DOHH2 (cell line): ENCODE data around the gene GNAS-AS1.

Experiments used
- H3F3A ChIP-seq: fragments of 200-600 bp; sonication (generic), shearing (Covaris generic); 2 replicates; pipeline ENCODE4 v1.6.0; 2016; ENCODE audit warnings: antibody characterized with exemption, mild to moderate bottlenecking; ENCODE audit not compliant: control insufficient read depth, insufficient read depth
- H3K27ac ChIP-seq: fragments of 200-600 bp; sonication (generic); 2 replicates; pipeline ENCODE4 v1.5.1; 2014; ENCODE audit warnings: low read depth, mild to moderate bottlenecking, low read length, moderate library complexity
- H3K27me3 ChIP-seq: fragments of 200-600 bp; sonication (generic); 2 replicates; pipeline ENCODE4 v1.6.1; 2014; ENCODE audit warnings: mild to moderate bottlenecking, low read length, mixed read lengths; ENCODE audit not compliant: control insufficient read depth
- H3K36me3 ChIP-seq: fragments of 200-600 bp; sonication (generic); 2 replicates; pipeline ENCODE4 v1.6.1; 2014; ENCODE audit warnings: mild to moderate bottlenecking, low read length, moderate library complexity, mixed read lengths; ENCODE audit not compliant: control insufficient read depth
- H3K4me1 ChIP-seq: fragments of 200-600 bp; sonication (generic); 2 replicates; pipeline ENCODE4 v1.6.1; 2014; ENCODE audit warnings: mild to moderate bottlenecking, low read length, mixed read lengths; ENCODE audit not compliant: control insufficient read depth
- H3K4me2 ChIP-seq: fragments of 200-600 bp; sonication (generic); 2 replicates; pipeline ENCODE4 v1.6.0; 2014; ENCODE audit warnings: mild to moderate bottlenecking, low read length, moderate library complexity
- H3K4me3 ChIP-seq: fragments of 200-600 bp; sonication (generic); 2 replicates; pipeline ENCODE4 v1.5.1; 2014; ENCODE audit warnings: mild to moderate bottlenecking, low read length, mixed read lengths
- H3K79me2 ChIP-seq: fragments of 200-600 bp; sonication (generic); 2 replicates; pipeline ENCODE4 v1.6.1; 2014; ENCODE audit warnings: mild to moderate bottlenecking, low read length, mixed read lengths; ENCODE audit not compliant: control insufficient read depth
- H3K9me2 ChIP-seq: fragments of 200-600 bp; sonication (generic); replicated peaks from 2 replicates; pipeline ENCODE4 v1.6.1; 2014; ENCODE audit warnings: mild to moderate bottlenecking, low read length, mixed read lengths; ENCODE audit not compliant: control insufficient read depth
- H3K9me3 ChIP-seq: fragments of 200-600 bp; sonication (generic); 2 replicates; pipeline ENCODE4 v1.6.1; 2014; ENCODE audit warnings: antibody characterized with exemption, low read length, mixed read lengths; ENCODE audit not compliant: control insufficient read depth, insufficient read depth
- H4K20me1 ChIP-seq: fragments of 200-600 bp; sonication (generic); 2 replicates; pipeline ENCODE4 v1.6.0; 2014; ENCODE audit warnings: low read depth, mild to moderate bottlenecking, antibody characterized with exemption, low read length, moderate library complexity; ENCODE audit not compliant: control insufficient read depth, insufficient read depth
- EZH2phosphoT487 ChIP-seq: fragments of 200-600 bp; sonication (generic); IDR thresholded peaks from 2 replicates; pipeline ENCODE4 v1.6.1; 2017; ENCODE audit warnings: borderline replicate concordance, mild to moderate bottlenecking, antibody characterized with exemption, low read length, moderate library complexity, mixed read lengths
- TF ChIP-seq, protein P1 (sequence below): fragments of 200-600 bp; sonication (generic); IDR thresholded peaks from one replicate; pipeline ENCODE4 v1.5.1; 2014; ENCODE audit warnings: antibody characterized with exemption, mild to moderate bottlenecking, low read depth, low read length; ENCODE audit not compliant: poor library complexity, severe bottlenecking

The GNAS-AS1 gene

DNA sequence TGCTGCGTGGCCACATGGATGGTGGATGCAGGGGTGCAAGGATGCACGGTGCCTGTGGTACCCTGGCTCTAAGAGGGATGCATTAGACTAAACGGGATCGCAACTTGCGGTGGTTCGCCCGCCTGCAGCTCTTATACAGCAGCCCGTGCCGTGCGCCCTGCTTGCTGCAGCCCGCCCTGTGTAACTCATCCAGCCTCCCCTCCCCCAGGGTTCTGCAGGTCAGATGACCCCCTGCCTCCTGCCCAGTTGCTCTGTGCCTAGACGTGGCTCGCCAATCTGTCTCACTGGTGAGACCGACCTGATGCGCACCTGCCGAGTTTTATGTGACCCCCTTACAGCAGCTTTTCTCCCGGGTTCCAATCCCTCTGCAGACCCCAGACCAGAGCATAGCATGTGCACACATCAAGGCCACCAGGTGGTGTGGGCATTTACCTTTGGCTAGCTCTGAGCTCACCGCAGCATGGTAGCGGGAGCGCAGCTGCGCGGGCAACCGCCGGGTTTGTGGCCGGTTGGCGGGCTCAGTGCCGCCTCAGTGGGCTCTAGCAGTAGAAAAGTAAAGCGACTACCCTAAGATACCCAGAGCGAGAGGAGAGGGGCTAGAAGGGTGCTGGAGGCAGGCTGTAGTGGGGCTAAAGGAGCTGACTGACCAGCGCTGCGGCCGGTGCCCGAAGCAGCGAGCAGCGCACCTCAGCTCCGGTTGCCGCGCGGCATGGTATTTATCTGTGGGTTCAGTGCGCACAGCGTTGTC, 693 bp upstream of the GNAS-AS1 start:
- Histone ChIP-seq H3K4me1 (peaks cover 21% of the 10 kb centered on the region), H3K27ac (no peak overlapping the region), H3K9me2 (no peaks in the 10 kb centered on the region), H3K27me3 (peaks cover 25% of the 10 kb centered on the region), H3K36me3 (peaks cover 7% of the 10 kb centered on the region; the same call in 1 of the 2 replicates), H3K79me2 (peaks cover 41% of the 10 kb centered on the region), H3K4me2 (peak overlapping the region; percentile 86), H3K4me3 (peak overlapping the region; percentile 80), H3F3A (no peaks in the 10 kb centered on the region), H4K20me1 (no peaks in the 10 kb centered on the region), H3K9me3 (no peaks in the 10 kb centered on the region)
- TF ChIP-seq, protein P1, sequence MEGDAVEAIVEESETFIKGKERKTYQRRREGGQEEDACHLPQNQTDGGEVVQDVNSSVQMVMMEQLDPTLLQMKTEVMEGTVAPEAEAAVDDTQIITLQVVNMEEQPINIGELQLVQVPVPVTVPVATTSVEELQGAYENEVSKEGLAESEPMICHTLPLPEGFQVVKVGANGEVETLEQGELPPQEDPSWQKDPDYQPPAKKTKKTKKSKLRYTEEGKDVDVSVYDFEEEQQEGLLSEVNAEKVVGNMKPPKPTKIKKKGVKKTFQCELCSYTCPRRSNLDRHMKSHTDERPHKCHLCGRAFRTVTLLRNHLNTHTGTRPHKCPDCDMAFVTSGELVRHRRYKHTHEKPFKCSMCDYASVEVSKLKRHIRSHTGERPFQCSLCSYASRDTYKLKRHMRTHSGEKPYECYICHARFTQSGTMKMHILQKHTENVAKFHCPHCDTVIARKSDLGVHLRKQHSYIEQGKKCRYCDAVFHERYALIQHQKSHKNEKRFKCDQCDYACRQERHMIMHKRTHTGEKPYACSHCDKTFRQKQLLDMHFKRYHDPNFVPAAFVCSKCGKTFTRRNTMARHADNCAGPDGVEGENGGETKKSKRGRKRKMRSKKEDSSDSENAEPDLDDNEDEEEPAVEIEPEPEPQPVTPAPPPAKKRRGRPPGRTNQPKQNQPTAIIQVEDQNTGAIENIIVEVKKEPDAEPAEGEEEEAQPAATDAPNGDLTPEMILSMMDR = no peak
- TF ChIP-seq EZH2phosphoT487 = no peak

DNA sequence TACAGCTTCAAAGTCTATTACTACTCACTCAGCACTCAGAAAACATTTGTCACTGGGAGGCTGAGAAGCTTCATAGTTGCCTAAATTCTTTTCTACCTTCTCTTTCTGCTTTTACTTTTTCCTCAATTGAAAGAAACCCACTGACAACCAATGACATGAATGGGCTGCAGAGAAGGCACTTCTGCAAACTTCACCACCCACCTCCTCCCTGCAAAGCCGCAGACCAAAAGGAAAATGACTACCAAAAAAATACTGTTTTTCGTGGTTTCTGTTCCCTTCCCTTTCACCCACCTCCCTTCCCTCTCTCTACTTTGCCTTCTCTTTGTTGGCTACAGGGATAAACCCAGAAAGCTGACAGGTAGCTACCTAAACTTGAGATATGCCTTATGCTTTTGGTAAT, 3.2 kb downstream of the GNAS-AS1 start:
- Histone ChIP-seq H3K79me2 (peaks cover 56% of the 10 kb centered on the region), H3K36me3 (peaks cover 7% of the 10 kb centered on the region; the same call in 1 of the 2 replicates), H3K27me3 (peaks cover 11% of the 10 kb centered on the region), H4K20me1 (0 out of 2 replicates have a peak, but pooled peaks cover 3% of the 10 kb centered on the region), H3K4me3 (no peak overlapping the region), H3K4me2 (no peak overlapping the region), H3K9me2 (no peaks in the 10 kb centered on the region), H3K4me1 (peaks cover 21% of the 10 kb centered on the region), H3F3A (no peaks in the 10 kb centered on the region), H3K9me3 (no peaks in the 10 kb centered on the region), H3K27ac (no peak overlapping the region)
- TF ChIP-seq, protein P1 = no peak
- TF ChIP-seq EZH2phosphoT487 = no peak

DNA sequence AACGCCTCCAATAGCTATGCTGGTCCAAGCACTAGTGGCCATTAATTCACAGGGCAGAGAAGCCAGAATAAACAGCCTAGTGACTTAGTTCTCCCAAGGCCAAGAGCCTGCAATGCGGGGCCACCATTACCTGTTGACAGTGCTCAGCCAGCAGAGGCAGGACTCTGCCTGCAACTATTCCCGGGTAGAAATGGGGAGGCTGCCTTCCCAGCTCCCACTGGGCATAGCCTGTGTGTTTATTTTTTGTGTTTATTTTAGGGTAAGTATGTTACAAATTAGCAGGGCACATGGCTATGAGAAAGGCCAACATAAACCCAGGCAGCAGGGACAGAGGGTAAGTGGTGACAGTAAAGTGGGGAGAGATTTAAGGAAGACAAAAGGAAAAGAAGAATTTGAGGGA, 5.0 kb downstream of the GNAS-AS1 start:
- no peak overlapping the region for H3K4me3 ChIP-seq
- H3K4me1 ChIP-seq = peaks cover 7% of the 10 kb centered on the region
- H3F3A ChIP-seq = no peaks in the 10 kb centered on the region
- no peaks in the 10 kb centered on the region for H3K9me2 ChIP-seq
- 0 out of 2 replicates have a peak, but pooled peaks cover 3% of the 10 kb centered on the region for H4K20me1 ChIP-seq
- TF ChIP-seq EZH2phosphoT487 = no peak
- TF ChIP-seq, protein P1 = no peak
- H3K27me3 ChIP-seq = peaks cover 4% of the 10 kb centered on the region; the same call in 1 of the 2 replicates
- H3K79me2 ChIP-seq = peaks cover 53% of the 10 kb centered on the region
- H3K27ac ChIP-seq = no peak overlapping the region
- H3K36me3 ChIP-seq = peaks cover 7% of the 10 kb centered on the region; the same call in 1 of the 2 replicates
- no peak overlapping the region for H3K4me2 ChIP-seq
- no peaks in the 10 kb centered on the region for H3K9me3 ChIP-seq
